Islet of Langerhans (tissue), 1 donor: ENCODE results near the gene KLHL11.

Experiments
- FAIRE-seq: peaks from one replicate; lab custom pipeline; 2011; peaks lifted over from hg19 to GRCh38; lab: Jason Lieb, UNC

Gene KLHL11

DNA sequence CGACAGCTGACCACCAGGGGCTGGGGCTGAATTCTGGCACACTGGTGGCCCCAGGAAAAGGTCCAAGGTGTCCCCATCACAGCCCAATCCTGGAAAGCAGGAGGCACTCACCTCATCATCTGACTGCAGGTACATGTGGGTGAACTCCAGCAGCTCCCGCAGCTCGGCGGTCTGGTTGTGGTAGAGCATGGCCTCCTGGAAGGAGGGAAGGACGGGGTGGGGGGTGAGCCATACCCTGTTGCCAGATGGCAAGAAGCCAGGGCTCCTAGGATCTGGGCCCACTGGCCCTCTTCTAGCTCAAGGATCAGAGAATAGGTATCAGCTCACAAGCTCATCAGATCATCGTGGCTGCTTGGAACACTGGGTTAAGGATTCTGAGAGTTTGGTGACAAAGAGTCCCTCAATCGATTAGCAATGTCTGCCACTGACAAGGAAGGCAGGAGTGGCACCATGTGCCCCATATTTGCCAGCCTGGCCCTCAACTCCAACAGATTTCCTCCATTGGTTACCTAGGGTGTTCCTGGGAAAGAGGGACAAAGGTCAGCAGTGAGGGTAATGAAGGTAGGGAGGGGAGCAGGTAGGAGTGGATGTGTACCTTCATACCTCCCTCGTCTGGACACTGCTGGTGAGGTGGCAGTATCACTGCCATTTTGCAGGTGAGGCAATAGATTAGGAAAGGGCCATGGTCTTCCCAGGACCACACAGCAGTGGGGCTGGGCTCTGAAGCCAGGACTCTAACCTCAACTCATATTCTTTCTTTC, 58.4 kb downstream of the KLHL11 start:
- no peak for FAIRE-seq
